ENCODE measurements around the gene STK39.
"Not testable (repeated sequence)": the region's sequence is repeated elsewhere in the genome, so short reads cannot be mapped to it uniquely, and the experiment has no call there.

STK39 gene

GRCh38 chr2:168047091-168047690 is 200.2 kb downstream of the STK39 start:
- DNase-seq (ENCODE audit: low read depth) = no peak

GRCh38 chr2:168044579-168044978 is 202.8 kb downstream of the STK39 start:
- DNase-seq (ENCODE audit: low read depth) = no peak

DNA sequence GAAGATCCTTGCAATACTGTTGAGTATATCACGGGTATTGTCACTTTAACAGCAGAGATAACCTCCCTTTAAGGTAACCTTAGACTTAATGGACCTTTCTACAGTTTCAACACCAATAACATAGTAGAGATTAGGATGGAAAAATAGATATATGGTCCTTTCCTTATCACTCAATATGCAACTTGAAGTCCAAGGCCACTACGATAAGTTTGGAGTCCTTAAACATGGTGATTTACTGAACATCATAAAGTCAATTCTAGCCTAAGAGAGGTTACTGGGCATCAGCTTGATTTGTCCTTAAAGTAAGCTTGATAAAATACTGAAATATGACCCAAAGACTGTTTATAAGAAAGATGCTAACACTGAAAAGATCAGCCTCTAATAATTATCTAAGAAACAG is 203.2 kb downstream of the STK39 start:
- no peak for DNase-seq (ENCODE audit: low read depth)

DNA sequence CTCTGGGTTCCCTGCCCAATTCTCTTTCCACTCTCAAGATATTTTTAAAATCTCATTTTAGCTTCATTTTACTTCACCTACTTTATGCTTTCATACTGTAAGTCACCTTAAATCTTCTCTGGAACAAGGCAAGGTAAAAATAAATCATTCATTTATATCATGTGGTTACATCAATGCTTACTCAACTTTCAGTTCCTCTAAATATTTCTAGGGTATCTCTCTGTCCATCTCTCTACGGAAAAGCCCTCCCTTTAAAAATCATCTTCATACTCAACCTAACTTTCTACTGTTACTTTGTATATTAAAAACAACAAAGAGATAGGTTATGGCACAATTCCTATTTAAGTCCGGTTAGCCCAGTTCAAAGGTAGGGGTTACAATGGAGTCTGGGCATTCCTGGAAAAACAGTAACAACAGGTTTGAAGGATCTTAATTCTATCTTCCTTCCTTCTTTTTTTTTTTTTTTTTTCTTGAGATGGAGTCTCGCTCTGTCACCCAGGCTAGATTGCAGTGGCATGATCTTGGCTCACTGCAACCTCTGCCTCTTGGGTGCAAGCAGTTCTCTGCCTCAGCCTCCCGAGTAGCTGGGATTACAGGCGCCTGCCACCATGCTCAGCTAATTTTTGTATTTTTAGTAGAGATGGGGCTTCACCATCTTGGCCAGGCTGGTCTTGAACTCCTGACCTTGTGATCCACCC is 205.1 kb downstream of the STK39 start:
- not testable (repeated sequence) for DNase-seq (ENCODE audit: low read depth)

DNA sequence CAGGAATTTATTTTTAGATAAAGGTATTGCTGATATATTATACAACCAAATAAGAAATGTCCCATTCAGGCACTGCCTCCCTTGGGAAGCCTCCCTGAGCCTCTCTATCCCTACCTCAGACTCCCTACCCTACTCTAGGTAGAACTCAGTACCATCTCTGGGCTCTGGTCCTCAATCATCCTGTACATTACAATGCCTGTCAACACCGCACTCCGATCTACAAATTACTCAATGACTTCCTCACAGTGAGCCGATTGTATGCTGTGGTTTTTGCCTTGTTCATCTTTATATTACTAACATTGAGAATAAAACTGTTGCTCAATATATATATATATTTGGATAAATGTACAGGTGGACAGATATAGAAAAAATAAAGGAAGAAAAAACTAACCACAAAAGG is 207.5 kb downstream of the STK39 start:
- no peak for DNase-seq (ENCODE audit: low read depth)

DNA sequence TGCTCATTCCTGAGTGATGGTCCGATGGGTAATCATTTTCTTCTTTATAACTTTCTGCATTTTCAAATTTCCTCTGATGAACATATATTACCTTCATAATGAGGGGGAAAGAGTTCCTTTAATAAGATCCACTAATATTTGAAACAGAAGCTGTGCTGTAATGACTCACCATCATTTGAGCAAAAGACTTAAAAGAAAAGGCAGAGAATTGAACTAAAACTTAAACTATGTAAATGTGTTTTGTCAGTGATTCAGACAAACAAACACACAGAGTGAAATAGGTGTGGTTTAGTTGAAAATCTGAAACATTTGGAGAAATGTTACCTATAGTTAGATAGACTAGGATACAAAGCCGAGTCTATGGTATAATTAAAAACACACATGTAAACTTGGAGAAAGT is 209.6 kb downstream of the STK39 start:
- DNase-seq (ENCODE audit: low read depth) = peak; percentile 40

GRCh38 chr2:168035458-168035857 is 211.9 kb downstream of the STK39 start:
- no peak for DNase-seq (ENCODE audit: low read depth)

- no peak for DNase-seq (ENCODE audit: low read depth)
Observed at GRCh38 chr2:168034616-168035015, 212.8 kb downstream of the STK39 start.

GRCh38 chr2:168033966-168034365 is 213.4 kb downstream of the STK39 start:
- no peak for DNase-seq (ENCODE audit: low read depth)

DNA sequence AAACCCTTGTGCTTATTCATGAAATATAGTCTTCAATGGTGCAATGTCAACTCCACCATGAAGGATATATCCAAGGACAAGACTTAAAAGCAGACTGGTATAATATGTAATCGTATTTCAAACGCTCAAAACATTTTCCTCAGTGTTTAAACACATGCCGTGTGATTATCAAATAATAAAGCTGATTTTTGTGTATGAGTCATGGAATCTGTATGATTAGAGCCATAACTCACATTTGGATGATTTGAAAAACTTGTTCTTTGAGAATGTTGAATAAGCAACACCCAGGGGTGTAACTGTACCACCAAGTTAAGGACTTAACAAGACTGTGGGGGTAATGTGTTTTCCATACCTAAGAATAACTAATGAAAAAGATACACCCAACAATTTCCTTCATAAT is 215.3 kb downstream of the STK39 start:
- peak; percentile 3 for DNase-seq (ENCODE audit: low read depth)

- peak; percentile 93 for DNase-seq (ENCODE audit: low read depth)
Observed at GRCh38 chr2:168030862-168031624, 216.4 kb downstream of the STK39 start.

DNA sequence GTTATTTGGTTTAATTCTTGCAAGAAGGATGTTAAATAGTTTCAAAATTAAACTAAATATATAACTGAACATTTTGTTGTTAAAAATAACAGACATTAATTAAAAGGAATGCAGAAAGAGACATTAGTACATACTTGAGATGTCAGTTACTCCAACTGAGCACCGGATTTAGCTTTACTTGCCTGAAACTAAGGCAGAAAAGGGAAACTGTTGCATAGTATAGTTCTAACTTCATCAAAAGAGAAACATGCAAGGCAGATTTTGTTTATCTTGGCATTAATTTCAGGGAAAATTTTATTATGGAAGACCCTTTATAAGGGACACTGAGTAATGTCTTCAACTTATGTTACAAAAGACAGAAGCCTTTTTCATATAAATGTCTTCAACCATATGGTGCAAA is 218.3 kb downstream of the STK39 start:
- peak; percentile 85 for DNase-seq (ENCODE audit: low read depth)

GRCh38 chr2:168028362-168028761 is 219.0 kb downstream of the STK39 start:
- peak; percentile 5 for DNase-seq (ENCODE audit: low read depth)

DNA sequence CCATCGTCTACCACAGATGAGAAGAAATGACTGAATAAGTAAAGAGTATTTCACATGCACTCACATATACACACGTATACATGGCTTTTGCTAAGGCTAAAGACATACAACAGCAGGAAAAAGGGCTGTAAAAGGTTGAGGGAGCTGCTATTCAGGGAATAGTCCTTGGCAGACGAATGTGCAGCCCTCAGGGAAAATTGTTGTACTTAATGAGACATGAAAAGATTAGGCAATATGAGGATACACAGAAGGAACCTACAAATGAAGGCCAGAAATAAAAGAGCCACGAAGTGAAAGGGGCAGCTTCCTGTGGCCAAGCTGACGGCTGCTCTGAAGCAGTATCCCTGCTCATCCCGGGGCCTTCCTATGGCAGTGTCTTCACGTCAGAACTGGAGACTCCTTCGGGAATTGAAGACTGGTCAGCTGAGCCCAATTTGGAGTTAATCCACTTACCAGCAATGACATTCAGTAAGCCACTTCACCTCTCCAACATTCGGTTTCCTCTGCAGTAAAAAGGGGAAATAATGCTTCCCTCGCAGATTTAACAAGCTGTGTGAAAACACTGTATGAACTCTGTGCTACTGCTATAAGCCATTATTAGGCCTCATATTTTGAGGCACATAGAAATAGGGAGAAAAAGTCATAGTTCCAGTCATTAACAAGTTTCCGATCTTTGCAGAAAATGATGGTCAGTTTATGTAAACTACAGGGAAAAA is 221.8 kb downstream of the STK39 start:
- peak; percentile 76 for DNase-seq (ENCODE audit: low read depth)

GRCh38 chr2:168024459-168024858 is 222.9 kb downstream of the STK39 start:
- DNase-seq (ENCODE audit: low read depth) = peak; percentile 5

- DNase-seq (ENCODE audit: low read depth) = no peak
Observed at GRCh38 chr2:168021800-168022587, 225.4 kb downstream of the STK39 start.

DNA sequence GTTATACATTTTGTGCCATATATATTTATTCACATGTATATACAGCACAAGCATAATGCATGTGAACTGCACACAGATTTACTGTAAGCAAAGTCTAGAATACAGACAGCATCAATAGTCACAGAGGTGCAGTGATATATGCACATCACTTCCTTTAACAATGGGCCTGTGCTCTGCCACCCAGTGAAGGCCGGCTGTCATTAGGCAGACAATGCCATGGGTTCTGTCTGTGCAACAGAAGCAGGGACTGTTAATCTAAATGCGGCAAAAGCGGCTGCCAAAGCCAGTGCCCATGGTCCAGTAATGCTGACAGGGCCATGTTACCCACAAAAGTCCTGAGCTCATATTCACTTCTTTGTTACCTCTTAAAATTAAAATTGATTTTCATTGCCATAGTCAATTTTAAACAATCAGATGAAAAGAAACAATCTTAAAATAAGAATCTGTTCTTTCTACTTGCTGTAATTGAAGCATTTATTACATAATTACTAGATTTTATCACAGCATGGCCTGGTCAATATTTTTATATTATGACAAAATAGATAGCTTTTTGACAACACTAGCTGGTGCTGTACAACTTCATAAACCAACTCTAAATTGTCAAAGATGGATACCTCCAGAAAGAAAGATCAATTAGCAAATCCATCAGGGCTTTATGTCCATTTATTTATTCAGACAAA is 232.0 kb downstream of the STK39 start:
- no peak for DNase-seq (ENCODE audit: low read depth)

GRCh38 chr2:168009900-168010299 is 237.5 kb downstream of the STK39 start:
- DNase-seq (ENCODE audit: low read depth) = no peak

DNA sequence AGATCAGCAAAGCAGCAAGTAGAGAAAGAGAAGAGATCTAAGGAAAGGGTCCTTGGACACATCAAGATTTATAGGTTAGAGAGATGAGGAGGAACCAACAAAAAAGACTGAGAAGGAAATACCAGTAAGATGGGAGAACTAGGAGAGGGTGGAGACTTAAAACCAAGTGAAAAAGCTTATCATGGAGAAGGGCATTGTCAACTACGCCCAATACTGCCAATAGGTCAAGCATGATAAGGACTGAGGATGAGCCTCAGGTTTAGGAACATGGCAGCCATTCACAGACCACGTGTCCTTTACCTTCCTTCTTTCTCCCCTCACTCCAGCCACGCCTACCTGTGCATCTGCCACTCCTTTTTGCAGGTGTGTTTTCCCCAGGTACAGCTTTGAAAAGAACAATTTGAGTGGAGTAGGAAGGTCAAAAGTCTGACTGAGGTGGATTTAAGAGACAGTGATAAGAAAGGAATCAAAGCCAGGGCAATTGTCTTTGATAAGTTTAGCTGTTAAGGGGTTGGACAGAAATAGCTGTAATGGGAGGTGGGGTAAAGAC is 238.7 kb downstream of the STK39 start:
- DNase-seq (ENCODE audit: low read depth) = no peak

- DNase-seq (ENCODE audit: low read depth) = no peak
Observed at GRCh38 chr2:168006498-168006897, 240.9 kb downstream of the STK39 start.

GRCh38 chr2:168005586-168005985 is 241.8 kb downstream of the STK39 start:
- no peak for DNase-seq (ENCODE audit: low read depth)
